Measurements from ENCODE around the gene ELN. TPM values are rescaled to one million over a fixed set of nuclear protein-coding genes. Genes with fewer than 3 reads are reported as not detected.

ELN gene
- total and polyA plus RNA-seq, 2 donors (not counting 3 experiments of a cell fraction or from before 2014, with no cell fraction given) = 1.7 to 2.6 TPM

GRCh38 chr7:74023786-74024185 is 4.2 kb upstream of the ELN start:
- DNase-seq (ENCODE audit: low read depth, low spot score) (no peak), FAIRE-seq (no peak)
- Histone ChIP-seq H3K27me3 (ENCODE audit: control insufficient read depth in 2 of 2, insufficient read depth in 2 of 2, low read length in 2 of 2) (peaks cover 7 to 8% of the 10 kb centered on the region in 2 experiments), H3K9ac (replicated peaks; ENCODE audit: extremely low read depth, insufficient read depth, low read length) (no peak overlapping the region), H3K4me1 (ENCODE audit: control insufficient read depth, extremely low read depth, insufficient read depth, low read length) (peaks cover 16% of the 10 kb centered on the region), H4K20me1 (replicated peaks; ENCODE audit: control insufficient read depth, extremely low read depth, insufficient read depth, low read length) (no peaks in the 10 kb centered on the region), H3K4me3 (replicated peaks in 1 of 3; ENCODE audit: insufficient read depth in 1 of 3, low read depth in 1 of 3, low read length in 3 of 3) (no peak overlapping the region), H3K79me2 (ENCODE audit: control insufficient read depth, insufficient read depth, low read length) (no peaks in the 10 kb centered on the region), H3K9me1 (replicated peaks; ENCODE audit: control insufficient read depth, extremely low read depth, insufficient read depth, low read length) (no peaks in the 10 kb centered on the region), H3K27ac (ENCODE audit: insufficient read depth, low read depth, low read length) (no peak overlapping the region), H3K36me3 (ENCODE audit: control insufficient read depth in 2 of 2, extremely low read depth in 1 of 2, insufficient read depth in 2 of 2, low read length in 2 of 2) (no peaks in the 10 kb centered on the region), H2AFZ (ENCODE audit: low read depth, low read length) (no peak overlapping the region), H3K4me2 (ENCODE audit: insufficient read depth, low read length) (no peak overlapping the region), H3K9me3 (replicated peaks; ENCODE audit: control insufficient read depth, insufficient read depth, low read length) (no peaks in the 10 kb centered on the region)
- TF ChIP-seq POLR2AphosphoS5 (IDR thresholded peaks at IDR 0.05; ENCODE audit: insufficient read depth, low read depth, low read length) (no peak), FOS (IDR thresholded peaks at IDR 0.05; ENCODE audit: borderline replicate concordance, insufficient read depth, low read length) (no peak), GATA2 (IDR thresholded peaks at IDR 0.05; ENCODE audit: insufficient read depth, insufficient read length, low read depth, low read length) (no peak), EZH2 (IDR thresholded peaks at IDR 0.05; ENCODE audit: borderline replicate concordance, low read depth, low read length, severe bottlenecking) (no peak), CTCF (IDR thresholded peaks at IDR 0.05; ENCODE audit: extremely low read depth in 1 of 2, insufficient read depth in 1 of 2, low read depth in 1 of 2, low read length in 2 of 2) (no peak), POLR2A (IDR thresholded peaks at IDR 0.05; ENCODE audit: low read depth, low read length) (no peak), JUN (IDR thresholded peaks at IDR 0.05; ENCODE audit: borderline replicate concordance, insufficient read depth, insufficient read length, low read depth) (no peak), MYC (IDR thresholded peaks at IDR 0.05; ENCODE audit: low read depth, low read length) (no peak)
- dilution Hi-C loops (cut with MboI; ENCODE audit: extremely low pct_ligation_motif_present, low sequenced_read_pairs) = no loop called here
- intact Hi-C loops (cut with micrococcal nuclease) = loop anchor here (1.0 to 5.0 kb wide), 3 partner anchors 21 to 81 kb away; no protein-coding TSS in a partner anchor
- CTCF ChIA-PET = interaction anchor here (0.9 to 4.8 kb wide), 10 partner anchors 8 to 159 kb away, joined by 3 to 105 read pairs (median 5); no protein-coding TSS in a partner anchor
- no TSS peak for BruUV-seq (replicated peaks)
- POLR2A ChIA-PET = no interaction called here

All from endothelial cell of umbilical vein (primary cell).